Fibroblast of mammary gland (primary cell): ENCODE measurements around the gene HOXA4.

ENCODE experiments used
- DNase-seq: peaks from one replicate; pipeline ENCODE4 v3.0.0-alpha.2; 2010; ENCODE audit warnings: low read depth
- H3K4me3 ChIP-seq: 2 replicates; pipeline ENCODE4 v1.5.1; 2011; ENCODE audit warnings: low read depth, mild to moderate bottlenecking, low read length, moderate library complexity; ENCODE audit not compliant: control insufficient read depth
- CTCF ChIP-seq: conservative IDR thresholded peaks from 2 replicates; pipeline ENCODE4 v1.5.1; 2011; ENCODE audit warnings: low read depth, low read length, inconsistent platforms; ENCODE audit not compliant: control insufficient read depth, insufficient read depth

HOXA4 gene

GRCh38 chr7:27152816-27153442 lies 22.4 kb upstream of the HOXA4 start:
- H3K4me3 ChIP-seq = peak overlapping the region; percentile 72
- TF ChIP-seq CTCF = no peak
- DNase-seq = no peak

GRCh38 chr7:27151931-27152815 lies 21.6 kb upstream of the HOXA4 start, which contains the start of gene HOXA3:
Gene HOXA3, minus strand, starts transcription at chr7:27152583. Its CDS starts 41,943 bp downstream, at chr7:27110640.
- peak within 1 kb of the TSS; percentile 72 for H3K4me3 ChIP-seq
- no peak for TF ChIP-seq CTCF
- DNase-seq = peak; percentile 85

GRCh38 chr7:27151341-27151930 lies 20.9 kb upstream of the HOXA4 start:
- TF ChIP-seq CTCF = no peak
- H3K4me3 ChIP-seq = peak overlapping the region; percentile 72
- DNase-seq = peak; percentile 22

- peak; percentile 81 for DNase-seq
- no peak for TF ChIP-seq CTCF
- H3K4me3 ChIP-seq = peak overlapping the region; percentile 72
Measured at GRCh38 chr7:27150568-27151340, 20.2 kb upstream of the HOXA4 start.

- DNase-seq = no peak
- no peak for TF ChIP-seq CTCF
- peak overlapping the region; percentile 72 for H3K4me3 ChIP-seq
Measured at GRCh38 chr7:27149842-27150567, 19.4 kb upstream of the HOXA4 start.
